Tongue (tissue), 2 donors: Measurements from ENCODE around the gene SLC44A3. TPM values are rescaled to one million over a fixed set of nuclear protein-coding genes. Genes with fewer than 3 reads are reported as not detected.
"Not testable (repeated sequence)": the region's sequence is repeated elsewhere in the genome, so short reads cannot be mapped to it uniquely, and the experiment has no call there.

ENCODE experiments used
- DNase-seq: peaks from one replicate; pipeline ENCODE4 v3.0.0-alpha.2; 2015
- total RNA-seq: library from RNA; depleted of rRNA; stranded (reverse); fragments of >200 nt; gene quantifications from one replicate; pipeline ENCODE4 v1.2.3, GENCODE V29; 2014

Gene SLC44A3
- total RNA-seq, 1 donor from 2014 or later: 3.3 TPM

GRCh38 chr1:94836891-94837290 lies 16.7 kb downstream of the SLC44A3 start:
- DNase-seq: no peak

GRCh38 chr1:94840381-94840780 lies 20.2 kb downstream of the SLC44A3 start:
- not testable (repeated sequence) for DNase-seq

- no peak for DNase-seq
Measured at GRCh38 chr1:94840808-94841207, 20.7 kb downstream of the SLC44A3 start.

- DNase-seq: no peak
Measured at GRCh38 chr1:94843430-94843829, 23.3 kb downstream of the SLC44A3 start.

GRCh38 chr1:94843846-94844245 lies 23.7 kb downstream of the SLC44A3 start:
- DNase-seq: no peak

GRCh38 chr1:94846308-94846707 lies 26.2 kb downstream of the SLC44A3 start:
- DNase-seq: no peak

GRCh38 chr1:94851571-94851970 lies 31.4 kb downstream of the SLC44A3 start:
- no peak for DNase-seq

GRCh38 chr1:94852788-94853187 lies 32.6 kb downstream of the SLC44A3 start:
- peak; percentile 50 for DNase-seq

- DNase-seq: peak; percentile 96
Measured at GRCh38 chr1:94854458-94855306, 34.5 kb downstream of the SLC44A3 start.

GRCh38 chr1:94855307-94855700 lies 35.1 kb downstream of the SLC44A3 start:
- no peak for DNase-seq

GRCh38 chr1:94856004-94856403 lies 35.8 kb downstream of the SLC44A3 start:
- DNase-seq: no peak

- no peak for DNase-seq
Measured at GRCh38 chr1:94856868-94857267, 36.7 kb downstream of the SLC44A3 start.

- no peak for DNase-seq
Measured at GRCh38 chr1:94858276-94858675, 38.1 kb downstream of the SLC44A3 start.

GRCh38 chr1:94859174-94859573 lies 39.0 kb downstream of the SLC44A3 start:
- no peak for DNase-seq

- DNase-seq: no peak
Measured at GRCh38 chr1:94862718-94863117, 42.6 kb downstream of the SLC44A3 start.

- DNase-seq: peak; percentile 77
Measured at GRCh38 chr1:94863297-94863911, 43.2 kb downstream of the SLC44A3 start.

GRCh38 chr1:94863919-94864318 lies 43.8 kb downstream of the SLC44A3 start:
- DNase-seq: peak; percentile 76

- DNase-seq: peak; percentile 61
Measured at GRCh38 chr1:94864821-94865220, 44.7 kb downstream of the SLC44A3 start.

GRCh38 chr1:94865360-94865759 lies 45.2 kb downstream of the SLC44A3 start:
- peak; percentile 90 for DNase-seq

- peak; percentile 84 for DNase-seq
Measured at GRCh38 chr1:94866164-94866807, 46.1 kb downstream of the SLC44A3 start.

- no peak for DNase-seq
Measured at GRCh38 chr1:94871031-94871430, 50.9 kb downstream of the SLC44A3 start.

- DNase-seq: no peak
Measured at GRCh38 chr1:94872771-94873495, 52.8 kb downstream of the SLC44A3 start.
